GM21619 (cell line): ENCODE data around the gene CFAP58.

Experiments
- ATAC-seq: cut with Tn5 transposase; IDR thresholded peaks from one replicate; pipeline ENCODE4 v1.9.1; 2021; ENCODE audit not compliant: unreplicated experiment

Gene CFAP58

GRCh38 chr10:104480797-104481196 is 127.2 kb downstream of the CFAP58 start:
- ATAC-seq = no peak

GRCh38 chr10:104483582-104483981 is 129.9 kb downstream of the CFAP58 start:
- ATAC-seq = no peak

- no peak for ATAC-seq
These were observed 132.0 kb downstream of the CFAP58 start for GRCh38 chr10:104485632-104486031.

GRCh38 chr10:104486803-104487202 is 133.2 kb downstream of the CFAP58 start:
- ATAC-seq = no peak

GRCh38 chr10:104487794-104488438 is 134.3 kb downstream of the CFAP58 start:
- no peak for ATAC-seq

DNA sequence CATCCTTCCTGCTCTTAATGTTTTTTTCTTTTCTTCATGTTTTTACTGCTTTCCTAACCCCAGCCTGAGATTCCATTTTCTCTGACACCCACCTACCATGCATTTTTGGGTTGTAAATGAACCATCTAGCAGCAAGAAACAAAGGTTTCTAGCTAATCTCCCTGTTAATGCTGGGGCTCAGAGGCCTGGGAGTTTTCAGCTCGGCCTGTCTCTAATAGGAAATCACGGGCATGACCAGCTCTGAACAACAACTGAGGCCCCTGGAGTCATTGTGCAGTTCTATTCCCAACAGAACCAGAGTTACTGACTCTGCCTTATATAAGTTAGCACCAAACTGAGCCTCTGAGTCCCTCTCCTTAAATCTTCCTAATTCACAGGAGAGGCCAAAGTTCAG is 134.8 kb downstream of the CFAP58 start:
- no peak for ATAC-seq

- no peak for ATAC-seq
These were observed 138.8 kb downstream of the CFAP58 start for GRCh38 chr10:104492329-104492940.

GRCh38 chr10:104498347-104499081 is 144.9 kb downstream of the CFAP58 start:
- no peak for ATAC-seq

GRCh38 chr10:104501449-104501848 is 147.8 kb downstream of the CFAP58 start:
- ATAC-seq = no peak

- no peak for ATAC-seq
These were observed 148.4 kb downstream of the CFAP58 start for GRCh38 chr10:104501864-104502579.

DNA sequence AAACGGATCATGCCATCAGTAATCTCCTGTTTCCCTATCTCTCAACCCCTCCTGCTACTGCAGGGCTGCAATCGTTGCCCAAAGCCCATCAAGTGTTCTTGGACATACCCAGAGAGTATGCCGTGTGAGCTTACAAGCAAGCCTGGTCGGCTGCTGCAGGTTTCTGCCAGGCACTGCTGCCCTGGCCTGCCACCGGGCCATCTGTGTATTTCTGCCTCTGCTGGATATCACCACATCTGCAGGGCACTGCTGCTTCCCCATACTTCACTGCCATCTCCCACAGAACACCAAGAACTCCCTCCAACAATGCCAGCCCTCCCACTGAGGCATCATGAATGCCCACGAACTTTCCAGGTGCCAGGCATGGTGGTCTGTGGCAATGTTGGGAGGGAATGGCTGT is 149.3 kb downstream of the CFAP58 start:
- ATAC-seq = no peak
